H1 (cell line): ENCODE results near the gene OGDH. TPM values are rescaled to one million over a fixed set of nuclear protein-coding genes. Genes with fewer than 3 reads are reported as not detected.

Source experiments
- CEBPB ChIP-seq: IDR thresholded peaks from 2 replicates; pipeline ENCODE4 v1.6.1; 2012; ENCODE audit warnings: low read depth, low read length
- CTBP2 ChIP-seq: IDR thresholded peaks from 2 replicates; pipeline ENCODE4 v1.7.0; 2011; ENCODE audit warnings: borderline replicate concordance, mild to moderate bottlenecking, moderate library complexity, mixed read lengths, low read length; ENCODE audit not compliant: insufficient read depth, insufficient read length
- RAD21 ChIP-seq, 2 experiments: IDR thresholded peaks in 1 of 2; conservative IDR thresholded peaks in 1 of 2; 2 replicates each; pipeline ENCODE4 v1.6.1; 2011; ENCODE audit warnings: low read depth in 2 of 2, low read length in 2 of 2, improper control_type of control experiment in 1 of 2, inconsistent platforms in 1 of 2, mild to moderate bottlenecking in 1 of 2, moderate library complexity in 1 of 2
- polyA plus RNA-seq, 7 experiments: library from polyadenylated mRNA; depleted of rRNA in 3 of 7; stranded (reverse) in 5 of 7; unstranded in 2 of 7; fragments of >200 nt in 5 of 7; fragments of 200-250 nt in 2 of 7; gene quantifications; 1 replicate in 5 of 7; 2 replicates in 1 of 7; 4 replicates in 1 of 7; pipeline versions ENCODE4 v1.2.1 to v1.2.3, GENCODE V29; 2011 to 2013; ENCODE audit warnings: missing spikeins in 2 of 7, mixed read lengths in 2 of 7
- total RNA-seq: library from RNA; stranded (reverse); fragmentation: NEBNext Ultra II Directional; extraction: Animal tissue kit (Norgen Biotek cat#: 25700); gene quantifications from 2 replicates; pipeline ENCODE4 v1.2.1, GENCODE V29; 2021

Gene OGDH
- total and polyA plus RNA-seq, 2 of the 8 experiments (the other 6 are each of a cell fraction or from before 2014, with no cell fraction given), result 71.6 to 91.6 TPM

DNA sequence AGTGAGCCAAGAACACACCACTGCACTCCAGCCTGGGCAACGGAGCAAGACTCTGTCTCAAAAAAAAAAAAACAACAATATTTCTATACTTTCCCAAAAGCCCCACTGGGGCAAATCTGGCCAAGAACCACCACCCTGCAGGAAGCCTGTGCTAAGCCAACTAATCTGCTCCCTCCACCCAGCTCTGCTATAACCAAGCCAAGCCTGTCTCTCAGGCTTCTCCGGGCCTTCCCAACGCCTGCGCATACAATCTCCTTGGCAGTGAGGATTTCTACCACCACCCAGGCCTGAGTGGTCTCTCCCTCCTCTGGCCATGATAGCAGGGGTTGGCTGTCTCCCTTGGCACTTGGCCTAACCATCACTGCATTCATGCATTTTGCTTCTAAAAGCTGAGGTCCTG lies 46.9 kb upstream of the OGDH start (continued):
- TF ChIP-seq RAD21 (IDR thresholded peaks at IDR 0.05 in 1 of 2, conservative IDR thresholded peaks at IDR 0.05 in 1 of 2; ENCODE audit: low read depth in 2 of 2, low read length in 2 of 2), result no peak
- TF ChIP-seq CEBPB, result no peak
- TF ChIP-seq CTBP2, result no peak
